H1 (cell line): ENCODE results near the gene HSPA1B. TPM values are rescaled to one million over a fixed set of nuclear protein-coding genes. Genes with fewer than 3 reads are reported as not detected.

Experiments used
- CTCF ChIA-PET: fragments of 300-600 bp; sonication (Branson Sonifier 250); formaldehyde crosslinking; loops from one replicate; lab custom pipeline; 2021; ENCODE audit not compliant: partially characterized antibody; lab: Charles Lee
- POLR2A ChIA-PET: fragments of 300-600 bp; sonication (Branson Sonifier 250); formaldehyde crosslinking; loops from one replicate; lab custom pipeline; 2021; ENCODE audit warnings: inconsistent platforms; ENCODE audit not compliant: partially characterized antibody; lab: Charles Lee
- DNase-seq, 2 experiments: peaks; one replicate each; pipeline versions ENCODE4 v3.0.0 to v3.0.0-alpha.2; 2010 to 2022; ENCODE audit warnings: low spot score in 2 of 2, low read depth in 1 of 2, mixed read lengths in 1 of 2
- FAIRE-seq: peaks from 2 replicates; lab custom pipeline; 2011; peaks lifted over from hg19 to GRCh38; lab: Jason Lieb, UNC
- H2AFZ ChIP-seq: 2 replicates; pipeline ENCODE4 v1.8.1; 2012; ENCODE audit warnings: low read length, inconsistent platforms
- H2AK5ac ChIP-seq: 2 replicates; pipeline ENCODE4 v1.6.1; 2013; ENCODE audit warnings: low read depth, low read length
- H2BK120ac ChIP-seq: replicated peaks from 2 replicates; pipeline ENCODE3; 2013; ENCODE audit warnings: low read depth, low read length, inconsistent platforms
- H2BK12ac ChIP-seq: 2 replicates; pipeline ENCODE4 v1.6.1; 2013; ENCODE audit warnings: low read depth, low read length
- H2BK15ac ChIP-seq: 2 replicates; pipeline ENCODE4 v1.6.1; 2013; ENCODE audit warnings: low read length
- H2BK20ac ChIP-seq: 2 replicates; pipeline ENCODE4 v1.6.1; 2013; ENCODE audit warnings: low read length
- H2BK5ac ChIP-seq: 2 replicates; pipeline ENCODE4 v1.6.1; 2013; ENCODE audit warnings: low read depth, low read length
- H3K14ac ChIP-seq: 2 replicates; pipeline ENCODE4 v1.6.1; 2013; ENCODE audit warnings: inconsistent platforms; ENCODE audit not compliant: insufficient read length
- H3K18ac ChIP-seq: 2 replicates; pipeline ENCODE4 v1.6.1; 2013; ENCODE audit warnings: low read length; ENCODE audit errors: extremely low read depth
- H3K23ac ChIP-seq: 2 replicates; pipeline ENCODE4 v1.6.1; 2013; ENCODE audit warnings: inconsistent platforms; ENCODE audit not compliant: insufficient read length
- H3K23me2 ChIP-seq: 2 replicates; pipeline ENCODE4 v1.6.1; 2013; ENCODE audit warnings: low read depth, low read length
- H3K27ac ChIP-seq: 2 replicates; pipeline ENCODE4 v1.6.1; 2011; ENCODE audit warnings: low read depth, low read length, inconsistent platforms
- H3K27me3 ChIP-seq, 4 experiments: replicated peaks in 1 of 4; 1 replicate in 1 of 4; 2 replicates in 3 of 4; pipeline versions ENCODE4 v1.6.1 to v1.8.1; 2011 to 2013; ENCODE audit warnings: low read length in 3 of 4, mild to moderate bottlenecking in 3 of 4, inconsistent platforms in 2 of 4, mixed read lengths in 2 of 4, moderate library complexity in 1 of 4; ENCODE audit not compliant: control insufficient read depth in 3 of 4, insufficient read depth in 3 of 4; ENCODE audit errors: extremely low read depth in 1 of 4
- H3K36me3 ChIP-seq, 4 experiments: 2 replicates each; pipeline versions ENCODE4 v1.6.1 to v1.8.1; 2011 to 2013; ENCODE audit warnings: mild to moderate bottlenecking in 4 of 4, low read length in 3 of 4, moderate library complexity in 2 of 4, control low read depth in 1 of 4, inconsistent platforms in 1 of 4; ENCODE audit not compliant: insufficient read depth in 4 of 4, control insufficient read depth in 2 of 4
- H3K4ac ChIP-seq: replicated peaks from 2 replicates; pipeline ENCODE3; 2013; ENCODE audit warnings: low read length, low read depth, mixed read lengths, inconsistent platforms; ENCODE audit not compliant: insufficient read length
- H3K4me1 ChIP-seq, 4 experiments: replicated peaks in 1 of 4; 1 replicate in 1 of 4; 2 replicates in 3 of 4; pipeline versions ENCODE4 v1.6.1 to v1.8.1; 2011 to 2013; ENCODE audit warnings: low read length in 3 of 4, inconsistent platforms in 2 of 4, mixed read lengths in 1 of 4; ENCODE audit not compliant: insufficient read depth in 4 of 4, control insufficient read depth in 3 of 4
- H3K4me2 ChIP-seq, 2 experiments: 2 replicates each; pipeline versions ENCODE4 v1.6.1 to v1.8.1; 2011 to 2013; ENCODE audit warnings: low read depth in 2 of 2, low read length in 2 of 2, control low read depth in 1 of 2, inconsistent platforms in 1 of 2, mild to moderate bottlenecking in 1 of 2; ENCODE audit not compliant: insufficient read depth in 1 of 2
- H3K4me3 ChIP-seq, 4 experiments: fragments of 200-600, 300-600 bp in 1 of 4; sonication (generic), shearing (Covaris generic), sonication (Bioruptor Twin) in 1 of 4; 2 replicates each; pipeline versions ENCODE4 v1.5.1 to v1.8.1; 2011 to 2016; ENCODE audit warnings: low read length in 4 of 4, low read depth in 3 of 4, control low read depth in 2 of 4, inconsistent platforms in 2 of 4, mild to moderate bottlenecking in 2 of 4, mixed read lengths in 1 of 4, moderate library complexity in 1 of 4; ENCODE audit not compliant: insufficient read depth in 2 of 4; ENCODE audit errors: extremely low read depth in 1 of 4
- H3K56ac ChIP-seq: replicated peaks from 2 replicates; pipeline ENCODE3; 2013; ENCODE audit warnings: low read depth, mild to moderate bottlenecking, mixed read lengths, low read length, inconsistent platforms; ENCODE audit not compliant: insufficient read length
- H3K79me1 ChIP-seq: 2 replicates; pipeline ENCODE4 v1.6.1; 2013; ENCODE audit warnings: low read depth, low read length, control low read depth
- H3K79me2 ChIP-seq, 2 experiments: 2 replicates each; pipeline versions ENCODE4 v1.6.1 to v1.8.1; 2012 to 2013; ENCODE audit warnings: low read length in 2 of 2, mild to moderate bottlenecking in 2 of 2, inconsistent platforms in 1 of 2; ENCODE audit not compliant: insufficient read depth in 2 of 2, control insufficient read depth in 1 of 2
- H3K9ac ChIP-seq, 4 experiments: replicated peaks in 1 of 4; 1 replicate in 1 of 4; 2 replicates in 3 of 4; pipeline versions ENCODE4 v1.6.1 to v1.8.1; 2011 to 2013; ENCODE audit warnings: low read depth in 3 of 4, low read length in 3 of 4, control low read depth in 2 of 4, mild to moderate bottlenecking in 2 of 4, moderate library complexity in 2 of 4, inconsistent platforms in 1 of 4; ENCODE audit errors: extremely low read depth in 1 of 4
- H3K9me3 ChIP-seq, 2 experiments: 2 replicates each; pipeline versions ENCODE4 v1.6.1 to v1.8.1; 2012 to 2013; ENCODE audit warnings: mild to moderate bottlenecking in 2 of 2, moderate library complexity in 2 of 2, control low read depth in 1 of 2, inconsistent platforms in 1 of 2, low read depth in 1 of 2, low read length in 1 of 2, mixed read lengths in 1 of 2; ENCODE audit not compliant: insufficient read depth in 2 of 2
- H4K20me1 ChIP-seq, 2 experiments: replicated peaks in 1 of 2; 2 replicates each; pipeline versions ENCODE3 to v1.8.1; 2011 to 2013; ENCODE audit warnings: inconsistent platforms in 2 of 2, low read length in 2 of 2, mild to moderate bottlenecking in 1 of 2; ENCODE audit not compliant: insufficient read depth in 2 of 2, control insufficient read depth in 1 of 2
- H4K5ac ChIP-seq: 2 replicates; pipeline ENCODE4 v1.6.1; 2013; ENCODE audit warnings: low read length, low read depth, mixed read lengths, inconsistent platforms; ENCODE audit not compliant: insufficient read length
- H4K8ac ChIP-seq: 2 replicates; pipeline ENCODE4 v1.8.0; 2013; ENCODE audit warnings: mild to moderate bottlenecking, moderate library complexity, low read length, inconsistent platforms; ENCODE audit not compliant: insufficient read depth; ENCODE audit errors: extremely low read depth
- H4K91ac ChIP-seq: replicated peaks from 2 replicates; pipeline ENCODE3; 2013; ENCODE audit warnings: low read length, mixed read lengths, inconsistent platforms; ENCODE audit not compliant: insufficient read length
- CBX8 ChIP-seq: fragments of 300-800, 300-1000 bp; sonication (generic); IDR thresholded peaks from 2 replicates; pipeline ENCODE4 v1.7.1; 2016; ENCODE audit warnings: low read depth, low read length, borderline replicate concordance
- CEBPB ChIP-seq: IDR thresholded peaks from 2 replicates; pipeline ENCODE4 v1.6.1; 2012; ENCODE audit warnings: low read depth, low read length
- EP300 ChIP-seq, 2 experiments: IDR thresholded peaks; 1 replicate in 1 of 2; 2 replicates in 1 of 2; pipeline ENCODE4 v1.6.1; 2011 to 2012; ENCODE audit warnings: low read depth in 2 of 2, low read length in 2 of 2, mild to moderate bottlenecking in 2 of 2, borderline replicate concordance in 1 of 2, inconsistent platforms in 1 of 2, moderate library complexity in 1 of 2
- HDAC6 ChIP-seq: IDR thresholded peaks from one replicate; pipeline ENCODE4 v1.7.1; 2012; ENCODE audit warnings: low read depth, mild to moderate bottlenecking, inconsistent platforms, low read length, moderate library complexity
- KDM5A ChIP-seq: fragments of 200-600 bp; IDR thresholded peaks from 2 replicates; pipeline ENCODE4 v1.7.1; 2012; ENCODE audit warnings: mild to moderate bottlenecking, low read length, inconsistent platforms, mixed read lengths
- RAD21 ChIP-seq, 2 experiments: IDR thresholded peaks in 1 of 2; conservative IDR thresholded peaks in 1 of 2; 2 replicates each; pipeline ENCODE4 v1.6.1; 2011; ENCODE audit warnings: low read depth in 2 of 2, low read length in 2 of 2, improper control_type of control experiment in 1 of 2, inconsistent platforms in 1 of 2, mild to moderate bottlenecking in 1 of 2, moderate library complexity in 1 of 2
- RNF2 ChIP-seq: fragments of 200-900, 300-1000 bp; sonication (generic); IDR thresholded peaks from 2 replicates; pipeline ENCODE4 v1.7.1; 2016; ENCODE audit warnings: borderline replicate concordance, low read depth, mild to moderate bottlenecking, antibody characterized with exemption, low read length; ENCODE audit not compliant: poor library complexity, severe bottlenecking; ENCODE audit errors: missing control alignments
- ZNF274 ChIP-seq: IDR thresholded peaks from 2 replicates; pipeline ENCODE4 v1.7.0; 2012; ENCODE audit warnings: low read length, borderline replicate concordance; ENCODE audit errors: extremely low read depth
- WGBS, 2 experiments: shearing (Covaris generic) in 1 of 2; methylation state at CpG; one replicate each; pipeline versions ENCODE4 v1.1.6 to v1.1.7; 2013 to 2015; ENCODE audit warnings: low lambda C conversion rate in 2 of 2, mixed read lengths in 2 of 2, inconsistent platforms in 1 of 2, low coverage in 1 of 2, missing lambda C conversion rate in 1 of 2; ENCODE audit not compliant: insufficient replicate concordance in 2 of 2, insufficient coverage in 1 of 2, insufficient read length in 1 of 2; ENCODE audit errors: extremely low coverage in 1 of 2, missing lambda C conversion rate in 1 of 2; 5-methylcytosine and 5-hydroxymethylcytosine counted together
- polyA plus RNA-seq, 7 experiments: library from polyadenylated mRNA; depleted of rRNA in 3 of 7; stranded (reverse) in 5 of 7; unstranded in 2 of 7; fragments of >200 nt in 5 of 7; fragments of 200-250 nt in 2 of 7; gene quantifications; 1 replicate in 5 of 7; 2 replicates in 1 of 7; 4 replicates in 1 of 7; pipeline versions ENCODE4 v1.2.1 to v1.2.3, GENCODE V29; 2011 to 2013; ENCODE audit warnings: missing spikeins in 2 of 7, mixed read lengths in 2 of 7
- total RNA-seq: library from RNA; stranded (reverse); fragmentation: NEBNext Ultra II Directional; extraction: Animal tissue kit (Norgen Biotek cat#: 25700); gene quantifications from 2 replicates; pipeline ENCODE4 v1.2.1, GENCODE V29; 2021
- TF ChIP-seq, protein P1 (sequence below): IDR thresholded peaks from 2 replicates; pipeline ENCODE4 v1.6.1; 2012; ENCODE audit warnings: low read length, inconsistent platforms

The HSPA1B gene
- total and polyA plus RNA-seq, 2 of the 8 experiments (the other 6 are each of a cell fraction or from before 2014, with no cell fraction given): 36.6 to 76.6 TPM

DNA sequence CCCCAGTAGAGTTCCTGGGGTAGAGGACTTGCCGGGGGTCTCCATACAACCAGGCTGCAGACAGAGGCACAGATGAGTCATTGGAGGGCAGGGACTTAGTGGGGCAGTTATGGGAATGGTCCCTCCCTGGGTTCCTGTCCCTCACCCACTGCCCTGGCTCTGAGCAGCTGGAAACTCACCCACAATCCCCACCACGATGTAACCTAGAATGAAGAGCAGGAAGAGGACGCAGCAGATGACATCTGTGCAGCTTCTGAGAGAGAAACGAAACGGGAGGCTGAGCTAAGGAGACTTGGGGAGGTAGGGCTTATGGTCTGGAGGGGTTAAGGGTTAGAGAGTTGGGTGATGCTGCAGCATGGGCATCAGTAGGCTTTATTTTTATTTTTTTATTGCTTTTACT lies 48.3 kb downstream of the HSPA1B start:
- H3K9ac ChIP-seq: no peak overlapping the region
- CTCF ChIA-PET: interaction anchor here (0.6 to 8.1 kb wide), 6 partner anchors 13 to 512 kb away, joined by 3 to 59 read pairs (median 3); no protein-coding TSS in a partner anchor
- H4K5ac ChIP-seq: no peak overlapping the region
- FAIRE-seq (no peak), DNase-seq (no peak)
- no peak overlapping the region for H3K4me3 ChIP-seq
- no peaks in the 10 kb centered on the region; the same call in 1 of the 2 replicates for H3K79me1 ChIP-seq
- peaks cover 0 to 6% of the 10 kb centered on the region in 2 experiments for H4K20me1 ChIP-seq
- no peak overlapping the region for H2AK5ac ChIP-seq
- H3K9me3 ChIP-seq: no peaks in the 10 kb centered on the region
- H4K8ac ChIP-seq: no peak overlapping the region
- H2BK15ac ChIP-seq: no peak overlapping the region
- POLR2A ChIA-PET: interaction anchor here (0.7 to 5.6 kb wide), 4 partner anchors 11 to 165 kb away, joined by 4 to 47 read pairs (median 6); partner anchors contain the start of gene NEU1
- no peak overlapping the region for H2AFZ ChIP-seq
- no peaks in the 10 kb centered on the region for H3K27me3 ChIP-seq
- no peak overlapping the region for H3K4me2 ChIP-seq
- no peak overlapping the region for H2BK120ac ChIP-seq
- no peak overlapping the region for H3K56ac ChIP-seq
- peaks cover 0 to 16% (median 2%) of the 10 kb centered on the region in 4 experiments; a peak in 3 of 7 replicates for H3K4me1 ChIP-seq
- no peak overlapping the region for H2BK20ac ChIP-seq
- H3K18ac ChIP-seq: no peak overlapping the region
- no peaks in the 10 kb centered on the region for H3K79me2 ChIP-seq
- no peak overlapping the region for H3K27ac ChIP-seq
- no peak overlapping the region for H3K14ac ChIP-seq
- no peak overlapping the region for H3K4ac ChIP-seq
- H3K23ac ChIP-seq: no peak overlapping the region
- no peak overlapping the region for H2BK12ac ChIP-seq
- peaks cover 4 to 13% (median 13%) of the 10 kb centered on the region in 4 experiments; a peak in 5 of 8 replicates for H3K36me3 ChIP-seq
- H4K91ac ChIP-seq: no peak overlapping the region
- 75% methylated on average over 5 of the region's 5 CpGs; no CpG with 5 or more reads in 1 of the 2 experiments for WGBS, 2 experiments
- no peaks in the 10 kb centered on the region; the same call in 1 of the 2 replicates for H3K23me2 ChIP-seq
- no peak overlapping the region for H2BK5ac ChIP-seq
- TF ChIP-seq CEBPB (no peak), HDAC6 (no peak), ZNF274 (no peak), RAD21 (IDR thresholded peaks at IDR 0.05 in 1 of 2, conservative IDR thresholded peaks at IDR 0.05 in 1 of 2; ENCODE audit: low read depth in 2 of 2, low read length in 2 of 2) (no peak), EP300 (IDR thresholded peaks at IDR 0.05; ENCODE audit: borderline replicate concordance in 1 of 2, low read depth in 2 of 2, low read length in 2 of 2) (no peak), KDM5A (no peak), RNF2 (no peak), CBX8 (no peak)
- TF ChIP-seq, protein P1, sequence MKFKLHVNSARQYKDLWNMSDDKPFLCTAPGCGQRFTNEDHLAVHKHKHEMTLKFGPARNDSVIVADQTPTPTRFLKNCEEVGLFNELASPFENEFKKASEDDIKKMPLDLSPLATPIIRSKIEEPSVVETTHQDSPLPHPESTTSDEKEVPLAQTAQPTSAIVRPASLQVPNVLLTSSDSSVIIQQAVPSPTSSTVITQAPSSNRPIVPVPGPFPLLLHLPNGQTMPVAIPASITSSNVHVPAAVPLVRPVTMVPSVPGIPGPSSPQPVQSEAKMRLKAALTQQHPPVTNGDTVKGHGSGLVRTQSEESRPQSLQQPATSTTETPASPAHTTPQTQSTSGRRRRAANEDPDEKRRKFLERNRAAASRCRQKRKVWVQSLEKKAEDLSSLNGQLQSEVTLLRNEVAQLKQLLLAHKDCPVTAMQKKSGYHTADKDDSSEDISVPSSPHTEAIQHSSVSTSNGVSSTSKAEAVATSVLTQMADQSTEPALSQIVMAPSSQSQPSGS: no peak
